Adipose tissue (tissue), 3 donors: ENCODE data around the gene MINDY3. TPM values are rescaled to one million over a fixed set of nuclear protein-coding genes. Genes with fewer than 3 reads are reported as not detected.
"Not testable (repeated sequence)": the region's sequence is repeated elsewhere in the genome, so short reads cannot be mapped to it uniquely, and the experiment has no call there.

Source experiments
- H3K27ac ChIP-seq: one replicate; pipeline ENCODE4 v1.5.1; 2013; ENCODE audit warnings: low read depth, low read length
- WGBS, 3 donors: extraction: QIAGEN DNeasy Blood & Tissue Kit; methylation state at CpG; one replicate each; pipeline ENCODE4 v1.1.7; 2013; 5-methylcytosine and 5-hydroxymethylcytosine counted together
- polyA plus RNA-seq, 3 donors: library from polyadenylated mRNA; stranded (reverse); fragments of 200-250 nt; gene quantifications; one replicate each; pipeline ENCODE4 v1.2.3, GENCODE V29; 2013
- donor health status: healthy with polysubstance abuse.
- donor health status: Bipolar disorder and iron deficiency.
- donor health status: healthy.

MINDY3 gene
- polyA plus RNA-seq = 10 to 100 TPM in 2 of 3 donors, 1 to 10 TPM in 1; 8.8 to 18.0 (median 17.2) TPM

GRCh38 chr10:15859906-15860691 lies at the start of gene MINDY3:
MINDY3 (minus strand) TSS chr10:15860507; CDS start chr10:15860299, 208 bp downstream.
- WGBS, 3 donors = 0 to 1% (median 1%) methylated on average over 47 of the region's 47 CpGs
- H3K27ac ChIP-seq = no peak within 1 kb of the TSS

GRCh38 chr10:15901889-15902288 lies 41.6 kb upstream of the MINDY3 start:
- no peak overlapping the region for H3K27ac ChIP-seq

GRCh38 chr10:15898046-15898445 lies 37.7 kb upstream of the MINDY3 start:
- WGBS, 3 donors = 56 to 59% (median 56%) methylated on average over 4 of the region's 4 CpGs
- H3K27ac ChIP-seq = no peak overlapping the region

More at GRCh38 chr10:15901889-15902288, 41.6 kb upstream of the MINDY3 start:
- WGBS, 3 donors = 34 to 64% (median 62%) methylated on average over 3 of the region's 3 CpGs

GRCh38 chr10:15897287-15897686 lies 37.0 kb upstream of the MINDY3 start:
- no peak overlapping the region for H3K27ac ChIP-seq
- whole genome bisulfite sequencing, 3 donors = 37 to 62% (median 52%) methylated on average over 3 of the region's 3 CpGs

- 87 to 93% (median 92%) methylated on average over 4 of the region's 4 CpGs for WGBS, 3 donors
- no peak overlapping the region for H3K27ac ChIP-seq
Observed at GRCh38 chr10:15896654-15897053, 36.3 kb upstream of the MINDY3 start.

GRCh38 chr10:15884447-15884846 lies 24.1 kb upstream of the MINDY3 start:
- WGBS, 3 donors = 81 to 89% (median 83%) methylated on average over 3 of the region's 3 CpGs
- no peak overlapping the region for H3K27ac ChIP-seq

GRCh38 chr10:15881542-15881941 lies 21.2 kb upstream of the MINDY3 start:
- H3K27ac ChIP-seq = no peak overlapping the region
- 66 to 82% (median 74%) methylated on average over 1 of the region's 1 CpG for whole genome bisulfite sequencing, 3 donors

GRCh38 chr10:15879663-15880062 lies 19.4 kb upstream of the MINDY3 start:
- WGBS, 3 donors = 21 to 46% (median 25%) methylated on average over 1 of the region's 1 CpG
- no peak overlapping the region for H3K27ac ChIP-seq

GRCh38 chr10:15879058-15879457 lies 18.8 kb upstream of the MINDY3 start:
- H3K27ac ChIP-seq = no peak overlapping the region

GRCh38 chr10:15877836-15878576 lies 17.7 kb upstream of the MINDY3 start:
- 32 to 63% (median 55%) methylated on average over 14 of the region's 14 CpGs for WGBS, 3 donors
- no peak overlapping the region for H3K27ac ChIP-seq

More at GRCh38 chr10:15879058-15879457, 18.8 kb upstream of the MINDY3 start:
- 34 to 39% (median 39%) methylated on average over 2 of the region's 2 CpGs for WGBS, 3 donors

- 63 to 79% (median 75%) methylated on average over 4 of the region's 4 CpGs for WGBS, 3 donors
- not testable (repeated sequence) for H3K27ac ChIP-seq
Observed at GRCh38 chr10:15876274-15876673, 16.0 kb upstream of the MINDY3 start.

- 89 to 96% (median 92%) methylated on average over 4 of the region's 4 CpGs for WGBS, 3 donors
Observed at GRCh38 chr10:15872645-15873044, 12.3 kb upstream of the MINDY3 start.

GRCh38 chr10:15871823-15872222 lies 11.5 kb upstream of the MINDY3 start:
- WGBS, 3 donors = 74 to 88% (median 85%) methylated on average over 1 of the region's 1 CpG
- H3K27ac ChIP-seq = no peak overlapping the region

More at GRCh38 chr10:15872645-15873044, 12.3 kb upstream of the MINDY3 start:
- H3K27ac ChIP-seq = not testable (repeated sequence)

GRCh38 chr10:15869935-15870334 lies 9.6 kb upstream of the MINDY3 start:
- H3K27ac ChIP-seq = no peak overlapping the region

GRCh38 chr10:15868006-15868405 lies 7.7 kb upstream of the MINDY3 start:
- WGBS, 3 donors = 57 to 69% (median 63%) methylated on average over 5 of the region's 5 CpGs

GRCh38 chr10:15865304-15865703 lies 5.0 kb upstream of the MINDY3 start:
- no peak overlapping the region for H3K27ac ChIP-seq
- WGBS, 3 donors = 80 to 96% (median 89%) methylated on average over 7 of the region's 7 CpGs

More at GRCh38 chr10:15868006-15868405, 7.7 kb upstream of the MINDY3 start:
- no peak overlapping the region for H3K27ac ChIP-seq

- 88 to 94% (median 94%) methylated on average over 2 of the region's 2 CpGs for WGBS, 3 donors
Observed at GRCh38 chr10:15864419-15864818, 4.1 kb upstream of the MINDY3 start.

GRCh38 chr10:15863733-15864132 lies 3.4 kb upstream of the MINDY3 start:
- no peak overlapping the region for H3K27ac ChIP-seq

More at GRCh38 chr10:15864419-15864818, 4.1 kb upstream of the MINDY3 start:
- H3K27ac ChIP-seq = no peak overlapping the region

- WGBS, 3 donors = 94 to 99% (median 95%) methylated on average over 1 of the region's 1 CpG
Observed at GRCh38 chr10:15863323-15863722, 3.0 kb upstream of the MINDY3 start.

More at GRCh38 chr10:15863323-15863722, 3.0 kb upstream of the MINDY3 start:
- no peak overlapping the region for H3K27ac ChIP-seq
